BLaER1 (cell line): ENCODE measurements around the gene PSMD12.
"Not testable (repeated sequence)": the region's sequence is repeated elsewhere in the genome, so short reads cannot be mapped to it uniquely, and the experiment has no call there.

Source experiments
- H3K27ac ChIP-seq: shearing (Covaris generic); formaldehyde crosslinking; 2 replicates; pipeline ENCODE4 v1.8.1; 2022
- H3K27me3 ChIP-seq: shearing (Covaris generic); formaldehyde crosslinking; 2 replicates; pipeline ENCODE4 v1.8.1; 2022
- H3K36me3 ChIP-seq: shearing (Covaris generic); formaldehyde crosslinking; 2 replicates; pipeline ENCODE4 v1.8.1; 2022
- H3K4me1 ChIP-seq: shearing (Covaris generic); formaldehyde crosslinking; 2 replicates; pipeline ENCODE4 v1.8.1; 2022
- H3K4me2 ChIP-seq: shearing (Covaris generic); formaldehyde crosslinking; 2 replicates; pipeline ENCODE4 v1.8.1; 2022
- H3K4me3 ChIP-seq: shearing (Covaris generic); formaldehyde crosslinking; 2 replicates; pipeline ENCODE4 v1.8.1; 2022
- H3K9ac ChIP-seq: shearing (Covaris generic); formaldehyde crosslinking; 2 replicates; pipeline ENCODE4 v1.8.1; 2022
- H3K9me3 ChIP-seq: shearing (Covaris generic); formaldehyde crosslinking; 2 replicates; pipeline ENCODE4 v1.8.1; 2022
- H4K20me1 ChIP-seq: shearing (Covaris generic); formaldehyde crosslinking; 2 replicates; pipeline ENCODE4 v1.8.1; 2022
- Cebpa-rat ChIP-seq: shearing (Covaris generic); IDR thresholded peaks from 2 replicates; pipeline ENCODE4 v1.8.1; 2022

PSMD12 gene

DNA sequence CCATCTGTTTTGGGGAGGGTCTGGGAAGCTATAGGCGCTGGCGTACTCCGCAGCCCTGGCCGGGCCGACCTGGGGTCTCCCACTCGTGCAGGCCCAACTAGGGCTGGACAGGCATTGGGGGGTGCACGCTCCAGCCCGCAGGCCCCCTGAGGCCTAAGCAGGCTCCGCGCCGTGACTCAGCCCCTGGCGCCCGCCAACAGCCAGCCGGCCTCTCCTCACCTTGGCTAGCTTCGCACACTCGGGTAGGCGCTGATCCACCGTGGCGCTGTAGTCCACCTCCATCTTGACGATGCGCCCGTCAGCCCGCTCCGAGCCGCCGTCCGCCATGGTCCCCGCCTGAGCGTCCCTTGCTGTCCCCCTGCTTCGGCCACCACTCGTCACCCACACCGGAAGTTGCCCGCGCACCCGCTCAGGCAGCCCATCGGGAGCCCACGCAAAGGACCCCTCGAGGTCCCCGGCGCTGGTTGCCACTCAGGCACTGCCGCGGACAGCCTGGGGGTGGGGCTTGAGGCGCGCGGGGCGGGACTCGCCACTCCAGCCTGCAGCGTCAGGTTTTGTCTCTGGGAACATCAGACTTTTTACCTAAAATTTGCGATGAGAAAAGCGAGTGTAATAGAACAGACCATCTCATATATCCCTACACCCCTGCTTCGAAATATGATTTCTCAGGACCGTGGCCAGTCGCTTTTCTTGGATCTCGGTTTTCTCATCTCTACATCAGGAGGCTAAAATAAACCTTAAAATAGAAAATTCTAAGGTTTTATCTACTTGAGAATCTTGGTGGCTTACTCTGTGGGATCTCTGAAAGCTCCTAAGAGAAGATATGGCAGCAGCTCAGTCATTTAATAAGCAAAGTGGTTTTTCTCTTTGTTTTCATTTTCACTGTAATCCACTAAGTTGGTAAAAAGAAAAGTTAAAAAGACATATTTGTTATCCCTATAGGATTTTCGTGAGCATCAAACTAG is at the start of gene PSMD12:
Gene PSMD12 (minus strand): TSS at position 385 of the 965 bp plus-strand sequence. CDS start 58 bp downstream, at position 327.
- Histone ChIP-seq H3K9me3 (no peaks in the 10 kb centered on the region), H3K9ac (peak within 1 kb of the TSS; percentile 96), H3K27me3 (no peaks in the 10 kb centered on the region), H3K27ac (peak within 1 kb of the TSS; percentile 96), H3K4me2 (peak within 1 kb of the TSS; percentile 88), H4K20me1 (peaks cover 45% of the 10 kb centered on the region), H3K36me3 (peaks cover 19% of the 10 kb centered on the region), H3K4me3 (peak within 1 kb of the TSS; percentile 90), H3K4me1 (peaks cover 56% of the 10 kb centered on the region)
- no peak for TF ChIP-seq Cebpa-rat

DNA sequence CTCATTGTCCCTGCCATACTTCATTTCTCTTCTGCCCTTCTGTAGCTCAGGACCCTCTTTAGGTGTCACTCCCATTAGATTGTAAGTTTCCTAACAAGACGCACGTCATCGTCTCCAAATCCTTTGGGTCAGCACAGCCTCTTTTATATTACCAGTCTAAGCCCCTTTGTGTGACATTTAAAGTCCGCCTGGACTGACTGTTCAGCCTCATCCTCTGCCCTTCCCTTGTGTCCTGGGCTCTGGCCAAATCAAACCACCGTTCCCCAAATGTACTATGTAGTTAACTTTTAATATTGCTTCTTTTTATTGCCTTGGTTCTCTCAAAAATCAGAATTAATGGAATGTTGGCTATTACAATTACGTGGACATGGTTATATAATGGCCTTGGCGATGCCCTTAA is 48.9 kb upstream of the PSMD12 start:
- H3K9me3 ChIP-seq = peaks cover 20% of the 10 kb centered on the region
- peaks cover 29% of the 10 kb centered on the region for H3K4me1 ChIP-seq
- no peak overlapping the region for H3K4me3 ChIP-seq
- H3K9ac ChIP-seq = no peak overlapping the region
- no peak overlapping the region for H3K27ac ChIP-seq
- TF ChIP-seq Cebpa-rat = no peak
- no peak overlapping the region for H3K4me2 ChIP-seq
- H3K27me3 ChIP-seq = no peaks in the 10 kb centered on the region
- H4K20me1 ChIP-seq = peaks cover 33% of the 10 kb centered on the region
- peaks cover 42% of the 10 kb centered on the region for H3K36me3 ChIP-seq

DNA sequence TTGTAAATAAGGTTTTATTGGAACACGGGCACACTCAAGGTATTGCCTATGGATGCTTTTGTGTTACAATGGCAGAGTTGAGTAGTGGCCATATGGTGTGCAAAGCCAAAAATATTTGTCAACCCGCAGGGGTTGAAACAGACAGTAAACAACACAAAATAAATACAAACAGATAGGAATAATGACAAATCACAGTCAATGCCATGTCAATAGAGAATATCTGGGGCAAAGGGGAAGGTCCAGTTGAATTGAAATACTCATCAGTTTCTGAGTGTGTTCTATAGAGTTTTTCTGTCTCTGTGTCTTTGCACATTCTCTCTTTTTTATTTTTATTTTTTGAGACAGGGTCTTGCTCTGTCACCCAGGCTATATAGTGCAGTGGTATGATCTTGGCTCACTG is 48.2 kb upstream of the PSMD12 start:
- Histone ChIP-seq H3K4me1 (peaks cover 21% of the 10 kb centered on the region), H3K27ac (no peak overlapping the region), H3K27me3 (no peaks in the 10 kb centered on the region), H3K9me3 (peaks cover 20% of the 10 kb centered on the region), H4K20me1 (peaks cover 33% of the 10 kb centered on the region), H3K9ac (no peak overlapping the region), H3K36me3 (peaks cover 42% of the 10 kb centered on the region), H3K4me2 (no peak overlapping the region), H3K4me3 (no peak overlapping the region)
- TF ChIP-seq Cebpa-rat = no peak

- no peak for TF ChIP-seq Cebpa-rat
- no peak overlapping the region for H3K27ac ChIP-seq
These were observed 47.8 kb upstream of the PSMD12 start for GRCh38 chr17:67414130-67414529.

DNA sequence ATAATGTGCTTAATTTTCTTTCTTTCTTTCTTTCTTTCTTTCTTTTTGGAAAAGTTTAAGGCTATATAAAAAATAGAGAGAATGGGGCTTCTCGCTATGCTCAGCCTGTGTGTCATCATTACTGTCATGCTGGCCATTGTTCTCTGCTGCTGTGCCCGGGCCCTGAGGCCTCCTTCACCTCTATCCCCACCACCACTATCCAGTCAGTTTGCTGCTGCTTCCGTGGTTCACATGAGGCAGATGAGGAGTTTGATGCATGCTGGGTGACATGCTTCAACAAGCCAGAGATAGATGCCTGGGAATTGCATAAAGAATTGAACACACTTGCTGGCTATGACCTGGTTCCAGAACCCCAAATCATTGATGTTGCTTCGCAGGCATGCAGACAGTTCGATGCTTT is 47.0 kb upstream of the PSMD12 start:
- Histone ChIP-seq H3K4me2 (no peak overlapping the region), H3K4me1 (peaks cover 10% of the 10 kb centered on the region), H4K20me1 (peaks cover 33% of the 10 kb centered on the region), H3K9ac (no peak overlapping the region), H3K4me3 (no peak overlapping the region), H3K9me3 (peaks cover 25% of the 10 kb centered on the region), H3K36me3 (peaks cover 42% of the 10 kb centered on the region), H3K27ac (no peak overlapping the region), H3K27me3 (no peaks in the 10 kb centered on the region)
- TF ChIP-seq Cebpa-rat = no peak

More at GRCh38 chr17:67414130-67414529, 47.8 kb upstream of the PSMD12 start:
- H3K4me2 ChIP-seq = no peak overlapping the region
- H3K4me1 ChIP-seq = peaks cover 17% of the 10 kb centered on the region
- H3K36me3 ChIP-seq = peaks cover 42% of the 10 kb centered on the region
- H3K4me3 ChIP-seq = no peak overlapping the region
- H3K9me3 ChIP-seq = peaks cover 20% of the 10 kb centered on the region
- H4K20me1 ChIP-seq = peaks cover 33% of the 10 kb centered on the region
- H3K27me3 ChIP-seq = no peaks in the 10 kb centered on the region
- H3K9ac ChIP-seq = no peak overlapping the region

DNA sequence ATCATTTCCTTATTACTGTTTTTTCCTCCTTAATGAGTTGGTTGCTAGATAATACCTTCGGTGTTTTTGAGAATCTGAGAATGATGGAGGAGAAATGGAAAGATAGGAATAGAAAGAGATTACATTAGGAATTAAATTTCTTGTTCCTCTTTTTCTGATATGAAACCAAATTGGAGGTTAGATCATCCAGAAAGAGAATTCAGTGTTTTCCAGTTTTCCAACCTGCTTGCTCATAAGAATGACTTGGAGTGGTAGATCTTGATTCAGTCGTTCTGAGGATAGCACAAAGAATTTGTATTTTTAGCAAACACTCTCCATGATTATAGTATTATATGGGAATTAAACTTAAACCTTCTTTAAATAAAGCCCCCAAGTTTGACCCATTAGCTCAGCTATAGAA is 46.6 kb upstream of the PSMD12 start:
- no peaks in the 10 kb centered on the region for H3K27me3 ChIP-seq
- H3K9me3 ChIP-seq = peaks cover 30% of the 10 kb centered on the region
- no peak overlapping the region for H3K27ac ChIP-seq
- H3K9ac ChIP-seq = no peak overlapping the region
- no peak overlapping the region for H3K4me3 ChIP-seq
- TF ChIP-seq Cebpa-rat = no peak
- peaks cover 33% of the 10 kb centered on the region for H4K20me1 ChIP-seq
- peaks cover 5% of the 10 kb centered on the region for H3K4me1 ChIP-seq
- no peak overlapping the region for H3K4me2 ChIP-seq
- H3K36me3 ChIP-seq = peaks cover 42% of the 10 kb centered on the region

- H3K27me3 ChIP-seq = no peaks in the 10 kb centered on the region
These were observed 45.7 kb upstream of the PSMD12 start for GRCh38 chr17:67412032-67412431.

GRCh38 chr17:67411397-67411796 is 45.0 kb upstream of the PSMD12 start:
- peaks cover 40% of the 10 kb centered on the region for H3K36me3 ChIP-seq
- no peak overlapping the region for H3K4me2 ChIP-seq
- no peak overlapping the region for H3K27ac ChIP-seq
- H3K9ac ChIP-seq = no peak overlapping the region
- H3K9me3 ChIP-seq = peaks cover 40% of the 10 kb centered on the region
- H3K4me1 ChIP-seq = no peaks in the 10 kb centered on the region; the same call in 1 of the 2 replicates
- no peak for TF ChIP-seq Cebpa-rat
- H3K27me3 ChIP-seq = no peaks in the 10 kb centered on the region
- peaks cover 28% of the 10 kb centered on the region for H4K20me1 ChIP-seq
- no peak overlapping the region for H3K4me3 ChIP-seq

More at GRCh38 chr17:67412032-67412431, 45.7 kb upstream of the PSMD12 start:
- H3K36me3 ChIP-seq = peaks cover 40% of the 10 kb centered on the region
- no peak overlapping the region for H3K4me2 ChIP-seq
- no peaks in the 10 kb centered on the region; the same call in 1 of the 2 replicates for H3K4me1 ChIP-seq
- no peak overlapping the region for H3K4me3 ChIP-seq
- no peak overlapping the region for H3K27ac ChIP-seq
- peaks cover 39% of the 10 kb centered on the region for H3K9me3 ChIP-seq
- H4K20me1 ChIP-seq = peaks cover 29% of the 10 kb centered on the region
- no peak overlapping the region for H3K9ac ChIP-seq
- TF ChIP-seq Cebpa-rat = no peak

DNA sequence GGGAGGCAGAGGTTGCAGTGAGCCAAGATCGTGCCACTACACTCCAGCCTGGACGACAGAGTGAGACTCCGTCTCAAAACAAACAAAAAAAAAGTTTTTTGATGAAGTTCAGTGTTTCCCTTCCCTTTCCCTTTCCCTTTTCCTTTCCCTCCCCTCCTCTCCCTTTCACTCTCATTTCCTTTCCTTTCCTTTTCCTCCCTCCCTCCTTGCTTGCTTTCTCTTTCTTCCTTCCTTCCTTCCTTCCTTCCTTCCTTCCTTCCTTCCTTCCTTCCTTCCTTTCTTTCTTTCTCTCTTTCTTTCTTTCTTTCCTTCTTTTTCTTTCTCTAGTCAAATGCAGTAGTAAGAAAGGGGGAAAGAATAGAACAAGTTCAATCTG is 42.1 kb upstream of the PSMD12 start:
- H3K4me1 ChIP-seq, H3K27ac ChIP-seq, H3K9ac ChIP-seq, H3K4me3 ChIP-seq, H3K27me3 ChIP-seq, H3K4me2 ChIP-seq: not testable (repeated sequence)
- peaks cover 22% of the 10 kb centered on the region for H4K20me1 ChIP-seq
- H3K36me3 ChIP-seq = peaks cover 27% of the 10 kb centered on the region
- peaks cover 33% of the 10 kb centered on the region for H3K9me3 ChIP-seq

GRCh38 chr17:67403483-67403882 is 37.1 kb upstream of the PSMD12 start:
- Histone ChIP-seq H4K20me1 (peaks cover 13% of the 10 kb centered on the region; the same call in 1 of the 2 replicates), H3K27me3 (no peaks in the 10 kb centered on the region), H3K4me2 (no peak overlapping the region; the same call in 1 of the 2 replicates), H3K9ac (no peak overlapping the region), H3K36me3 (peaks cover 20% of the 10 kb centered on the region), H3K4me3 (no peak overlapping the region), H3K9me3 (peaks cover 24% of the 10 kb centered on the region), H3K4me1 (peaks cover 46% of the 10 kb centered on the region), H3K27ac (no peak overlapping the region)
- TF ChIP-seq Cebpa-rat = no peak
